GM12801 (cell line): ENCODE measurements around the gene FLOT2.

Experiments
- CTCF ChIP-seq: IDR thresholded peaks from one replicate; pipeline ENCODE4 v1.5.1; 2011; ENCODE audit warnings: control low read depth; ENCODE audit not compliant: insufficient read length; ENCODE audit errors: extremely low read depth

Gene FLOT2

GRCh38 chr17:28881533-28882056, 15.9 kb downstream of the FLOT2 start:
- no peak for TF ChIP-seq CTCF

- TF ChIP-seq CTCF = no peak
Measured at GRCh38 chr17:28880572-28880945, 17.0 kb downstream of the FLOT2 start.

- no peak for TF ChIP-seq CTCF
Measured at GRCh38 chr17:28879886-28880571, 17.5 kb downstream of the FLOT2 start.

GRCh38 chr17:28878981-28879380, 18.6 kb downstream of the FLOT2 start:
- TF ChIP-seq CTCF = no peak

GRCh38 chr17:28878158-28878910, 19.2 kb downstream of the FLOT2 start:
- no peak for TF ChIP-seq CTCF

- no peak for TF ChIP-seq CTCF
Measured at GRCh38 chr17:28875848-28876550, 21.5 kb downstream of the FLOT2 start.

- no peak for TF ChIP-seq CTCF
Measured at GRCh38 chr17:28874750-28875149, 22.8 kb downstream of the FLOT2 start.
